ENCODE data around the gene SLCO4A1. TPM values are rescaled to one million over a fixed set of nuclear protein-coding genes. Genes with fewer than 3 reads are reported as not detected.

SLCO4A1 gene
- total RNA-seq, 1 donor = under 0.01 TPM

DNA sequence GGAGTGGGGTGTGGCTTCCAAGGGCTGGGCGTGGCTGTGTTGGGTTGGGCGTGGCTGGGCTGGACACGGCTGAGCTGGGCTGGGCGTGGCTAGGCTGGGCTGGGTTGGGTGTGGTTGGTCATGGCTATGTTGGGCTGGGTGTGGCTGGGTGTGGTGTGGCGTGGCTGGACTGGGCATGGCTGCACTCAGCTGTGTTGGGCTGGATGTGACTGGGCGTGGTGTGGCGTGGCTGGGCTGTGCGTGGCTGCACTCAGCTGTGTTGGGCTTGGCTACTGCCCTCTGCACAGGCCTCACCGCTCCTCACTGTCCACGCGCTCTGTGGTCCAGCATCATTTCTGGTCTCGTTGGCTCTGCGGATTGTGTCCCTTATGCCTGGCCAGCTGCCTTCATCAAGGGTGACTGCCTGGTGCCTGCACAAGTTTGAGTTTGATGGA is 43.5 kb upstream of the SLCO4A1 start:
- no peak for DNase-seq (ENCODE audit: insufficient read length, low spot score, missing footprints)

DNA sequence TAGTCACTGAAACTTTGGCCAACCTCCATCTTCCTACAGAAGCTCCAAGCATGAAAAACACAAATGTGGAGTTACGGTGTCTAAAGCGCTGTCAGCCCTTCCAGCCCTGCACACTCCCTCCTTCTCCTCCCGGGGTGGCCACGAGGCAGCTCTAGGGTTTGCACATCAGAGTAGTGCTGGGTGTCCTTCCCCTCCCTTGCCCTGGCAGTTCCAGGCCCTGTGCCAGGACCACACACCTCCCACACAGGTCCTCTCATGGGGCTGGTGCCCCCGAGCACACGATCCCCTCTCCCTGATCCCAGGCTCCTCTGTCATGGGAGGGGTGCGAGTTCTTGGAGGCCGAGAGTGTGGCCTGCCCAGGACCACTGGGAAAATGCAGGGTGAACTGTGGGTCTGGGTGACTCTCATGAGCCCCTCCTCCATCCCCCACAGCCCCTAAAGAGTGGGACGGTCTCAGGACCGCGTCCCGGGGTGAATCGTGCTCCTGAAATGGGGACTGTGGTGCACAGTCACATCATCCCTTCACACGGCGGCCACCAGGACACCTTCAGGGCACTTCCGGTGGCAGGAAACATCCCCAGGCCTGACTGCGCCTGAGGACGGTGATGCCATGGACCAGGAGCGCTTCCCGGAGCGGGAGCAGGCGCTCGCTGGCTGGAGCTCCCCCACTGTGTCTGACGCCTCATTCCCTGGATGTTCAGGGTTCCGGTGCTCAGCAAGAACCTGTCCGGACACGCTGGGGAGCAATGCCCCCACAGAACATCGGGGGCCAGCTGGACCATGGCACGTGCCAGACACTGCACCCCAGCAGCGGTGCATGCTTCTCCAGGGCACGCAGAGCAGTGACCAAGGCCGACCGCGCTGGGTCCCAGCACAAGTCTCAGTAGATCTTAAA is 42.8 kb upstream of the SLCO4A1 start:
- Histone ChIP-seq H3K27ac (ENCODE audit: low read depth, low read length) (no peak overlapping the region), H3K36me3 (ENCODE audit: insufficient read depth, low read length) (no peaks in the 10 kb centered on the region), H2AFZ (ENCODE audit: low read length) (no peak overlapping the region), H3K4me2 (ENCODE audit: insufficient read depth, low read length) (no peak overlapping the region), H3K79me2 (ENCODE audit: insufficient read depth, low read length) (no peaks in the 10 kb centered on the region), H4K20me1 (ENCODE audit: insufficient read depth, low read length) (no peaks in the 10 kb centered on the region), H3K4me3 (ENCODE audit: insufficient read depth, low read length) (no peak overlapping the region), H3K9me3 (ENCODE audit: low read depth, low read length) (no peaks in the 10 kb centered on the region), H3K27me3 (ENCODE audit: insufficient read depth, low read length) (peaks cover 7% of the 10 kb centered on the region), H3K4me1 (ENCODE audit: insufficient read depth, low read length) (peaks cover 16% of the 10 kb centered on the region)
- no peak for DNase-seq (ENCODE audit: insufficient read length, low spot score, missing footprints)
- TF ChIP-seq, protein P1, sequence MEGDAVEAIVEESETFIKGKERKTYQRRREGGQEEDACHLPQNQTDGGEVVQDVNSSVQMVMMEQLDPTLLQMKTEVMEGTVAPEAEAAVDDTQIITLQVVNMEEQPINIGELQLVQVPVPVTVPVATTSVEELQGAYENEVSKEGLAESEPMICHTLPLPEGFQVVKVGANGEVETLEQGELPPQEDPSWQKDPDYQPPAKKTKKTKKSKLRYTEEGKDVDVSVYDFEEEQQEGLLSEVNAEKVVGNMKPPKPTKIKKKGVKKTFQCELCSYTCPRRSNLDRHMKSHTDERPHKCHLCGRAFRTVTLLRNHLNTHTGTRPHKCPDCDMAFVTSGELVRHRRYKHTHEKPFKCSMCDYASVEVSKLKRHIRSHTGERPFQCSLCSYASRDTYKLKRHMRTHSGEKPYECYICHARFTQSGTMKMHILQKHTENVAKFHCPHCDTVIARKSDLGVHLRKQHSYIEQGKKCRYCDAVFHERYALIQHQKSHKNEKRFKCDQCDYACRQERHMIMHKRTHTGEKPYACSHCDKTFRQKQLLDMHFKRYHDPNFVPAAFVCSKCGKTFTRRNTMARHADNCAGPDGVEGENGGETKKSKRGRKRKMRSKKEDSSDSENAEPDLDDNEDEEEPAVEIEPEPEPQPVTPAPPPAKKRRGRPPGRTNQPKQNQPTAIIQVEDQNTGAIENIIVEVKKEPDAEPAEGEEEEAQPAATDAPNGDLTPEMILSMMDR (IDR thresholded peaks at IDR 0.05; ENCODE audit: extremely low read depth, low read depth, low read length) = no peak

More for the DNA sequence above, 43.5 kb upstream of the SLCO4A1 start:
- no peak overlapping the region for H3K4me2 ChIP-seq (ENCODE audit: insufficient read depth, low read length)
- H3K9me3 ChIP-seq (ENCODE audit: low read depth, low read length) = no peaks in the 10 kb centered on the region
- peaks cover 7% of the 10 kb centered on the region for H3K27me3 ChIP-seq (ENCODE audit: insufficient read depth, low read length)
- TF ChIP-seq, protein P1 (IDR thresholded peaks at IDR 0.05; ENCODE audit: extremely low read depth, low read depth, low read length) = no peak
- no peak overlapping the region for H3K4me3 ChIP-seq (ENCODE audit: insufficient read depth, low read length)
- no peaks in the 10 kb centered on the region for H3K79me2 ChIP-seq (ENCODE audit: insufficient read depth, low read length)
- no peaks in the 10 kb centered on the region for H3K36me3 ChIP-seq (ENCODE audit: insufficient read depth, low read length)
- peaks cover 13% of the 10 kb centered on the region for H3K4me1 ChIP-seq (ENCODE audit: insufficient read depth, low read length)
- no peak overlapping the region for H3K27ac ChIP-seq (ENCODE audit: low read depth, low read length)
- H2AFZ ChIP-seq (ENCODE audit: low read length) = no peak overlapping the region
- H4K20me1 ChIP-seq (ENCODE audit: insufficient read depth, low read length) = no peaks in the 10 kb centered on the region

DNA sequence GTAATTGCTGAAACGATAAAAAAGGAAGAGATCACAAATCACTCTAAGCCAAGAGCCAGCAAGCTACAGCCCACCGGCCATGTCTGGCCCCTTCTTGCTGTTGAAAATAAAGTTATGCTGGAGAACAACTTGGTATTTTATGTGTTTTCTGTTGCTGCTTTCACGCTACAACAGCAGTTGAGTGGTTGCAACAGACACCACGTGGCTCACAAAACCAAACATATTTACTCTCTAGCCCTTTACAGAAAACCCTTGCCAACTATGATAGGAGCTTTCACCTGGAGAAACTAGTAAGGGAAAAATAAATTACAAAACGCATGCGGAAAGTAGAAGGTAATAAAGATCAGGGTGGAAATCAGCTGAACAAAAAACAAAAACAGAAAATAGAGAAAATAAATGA is 41.1 kb upstream of the SLCO4A1 start:
- H3K36me3 ChIP-seq (ENCODE audit: insufficient read depth, low read length) = no peaks in the 10 kb centered on the region
- no peak overlapping the region for H3K4me2 ChIP-seq (ENCODE audit: insufficient read depth, low read length)
- H2AFZ ChIP-seq (ENCODE audit: low read length) = no peak overlapping the region
- H4K20me1 ChIP-seq (ENCODE audit: insufficient read depth, low read length) = no peaks in the 10 kb centered on the region
- TF ChIP-seq, protein P1 (IDR thresholded peaks at IDR 0.05; ENCODE audit: extremely low read depth, low read depth, low read length) = no peak
- no peaks in the 10 kb centered on the region for H3K79me2 ChIP-seq (ENCODE audit: insufficient read depth, low read length)
- no peak for DNase-seq (ENCODE audit: insufficient read length, low spot score, missing footprints)
- H3K4me1 ChIP-seq (ENCODE audit: insufficient read depth, low read length) = peaks cover 22% of the 10 kb centered on the region
- H3K27me3 ChIP-seq (ENCODE audit: insufficient read depth, low read length) = peaks cover 7% of the 10 kb centered on the region
- no peaks in the 10 kb centered on the region for H3K9me3 ChIP-seq (ENCODE audit: low read depth, low read length)
- H3K4me3 ChIP-seq (ENCODE audit: insufficient read depth, low read length) = no peak overlapping the region
- H3K27ac ChIP-seq (ENCODE audit: low read depth, low read length) = no peak overlapping the region

DNA sequence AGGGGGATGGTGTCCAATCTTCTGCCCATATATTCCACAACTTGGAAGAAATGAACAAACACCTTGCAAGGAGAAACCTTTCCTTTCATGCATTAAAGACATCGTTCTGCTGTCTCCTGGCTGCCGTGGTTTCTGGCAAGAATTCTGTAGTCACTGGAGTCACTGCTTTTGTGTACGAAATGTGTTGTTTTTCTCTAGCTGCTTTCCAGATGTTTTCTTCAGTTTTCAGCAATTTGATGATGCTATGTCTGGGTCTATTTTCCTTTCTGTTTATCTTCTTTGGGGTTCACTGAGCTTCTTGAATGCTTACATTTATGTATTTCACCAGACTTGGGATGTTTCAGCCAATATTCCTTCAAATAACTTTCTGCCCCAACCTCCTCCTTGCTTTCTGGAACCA is 40.6 kb upstream of the SLCO4A1 start:
- H3K4me2 ChIP-seq (ENCODE audit: insufficient read depth, low read length) = no peak overlapping the region
- no peak overlapping the region for H3K27ac ChIP-seq (ENCODE audit: low read depth, low read length)
- H3K4me3 ChIP-seq (ENCODE audit: insufficient read depth, low read length) = no peak overlapping the region
- no peak overlapping the region for H2AFZ ChIP-seq (ENCODE audit: low read length)
- peaks cover 26% of the 10 kb centered on the region for H3K4me1 ChIP-seq (ENCODE audit: insufficient read depth, low read length)
- no peaks in the 10 kb centered on the region for H4K20me1 ChIP-seq (ENCODE audit: insufficient read depth, low read length)
- H3K36me3 ChIP-seq (ENCODE audit: insufficient read depth, low read length) = no peaks in the 10 kb centered on the region
- TF ChIP-seq, protein P1 (IDR thresholded peaks at IDR 0.05; ENCODE audit: extremely low read depth, low read depth, low read length) = no peak
- no peaks in the 10 kb centered on the region for H3K79me2 ChIP-seq (ENCODE audit: insufficient read depth, low read length)
- H3K9me3 ChIP-seq (ENCODE audit: low read depth, low read length) = no peaks in the 10 kb centered on the region
- H3K27me3 ChIP-seq (ENCODE audit: insufficient read depth, low read length) = peaks cover 7% of the 10 kb centered on the region
- DNase-seq (ENCODE audit: insufficient read length, low spot score, missing footprints) = no peak
